IMR-90 (cell line): ENCODE data around the gene ZFAND2B. TPM values are rescaled to one million over a fixed set of nuclear protein-coding genes. Genes with fewer than 3 reads are reported as not detected.

Source experiments
- CHD1 ChIP-seq: IDR thresholded peaks from 2 replicates; pipeline ENCODE4 v1.6.1; 2012; ENCODE audit warnings: low read depth, low read length, improper control_type of control experiment
- CTCF ChIP-seq: conservative IDR thresholded peaks from 2 replicates; pipeline ENCODE4 v1.5.1; 2012; ENCODE audit warnings: mild to moderate bottlenecking, low read depth, low read length, improper control_type of control experiment
- polyA plus RNA-seq, 3 experiments: library from polyadenylated mRNA; depleted of rRNA; stranded (reverse); fragments of >200 nt; gene quantifications; 2 replicates each; pipeline ENCODE4 v1.2.3, GENCODE V29; 2012; ENCODE audit warnings: low replicate concordance in 1 of 3
- total RNA-seq: library from RNA; depleted of rRNA; stranded (reverse); fragments of >200 nt; gene quantifications from 2 replicates; pipeline ENCODE4 v1.2.3, GENCODE V29; 2012

Gene ZFAND2B
- total and polyA plus RNA-seq, 2 of the 4 experiments (the other 2 are of a cell fraction), result 25.5 to 38.3 TPM

GRCh38 chr2:219209236-219210195, 2.9 kb downstream of the ZFAND2B start (continued):
- TF ChIP-seq CTCF (no peak), CHD1 (no peak)
